ENCODE measurements around the gene PARN. TPM values are rescaled to one million over a fixed set of nuclear protein-coding genes. Genes with fewer than 3 reads are reported as not detected.

PARN gene
- total RNA-seq, 4 donors from 2014 or later = 69.8 to 214 (median 120) TPM

DNA sequence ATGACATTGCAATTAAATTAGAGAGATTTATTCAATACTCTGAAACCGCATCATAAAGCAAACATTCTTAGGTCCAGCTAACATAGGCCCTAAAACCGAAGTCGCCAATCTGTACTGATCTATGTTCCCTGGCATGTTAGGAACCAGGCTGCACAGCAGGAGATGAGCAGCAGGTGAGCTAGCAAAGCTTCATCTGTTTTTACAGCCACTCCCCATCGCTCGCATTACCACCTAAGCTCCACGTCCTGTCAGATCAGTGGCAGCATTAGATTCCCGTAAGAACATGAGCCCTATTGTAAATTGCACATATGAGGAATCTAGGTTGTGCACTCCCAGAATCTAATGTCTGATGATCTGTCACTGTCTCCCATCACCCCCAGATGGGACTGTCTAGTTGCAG, 91.5 kb downstream of the PARN start:
- no peaks in the 10 kb centered on the region for H3K27me3 ChIP-seq
- H3K9me3 ChIP-seq = no peaks in the 10 kb centered on the region
- peaks cover 0 to under 1% of the 10 kb centered on the region in 2 donors for H3K36me3 ChIP-seq
- no peak overlapping the region for H3K27ac ChIP-seq
- intact Hi-C loops (cut with DNase I) = no loop called here
- TF ChIP-seq, protein P1, sequence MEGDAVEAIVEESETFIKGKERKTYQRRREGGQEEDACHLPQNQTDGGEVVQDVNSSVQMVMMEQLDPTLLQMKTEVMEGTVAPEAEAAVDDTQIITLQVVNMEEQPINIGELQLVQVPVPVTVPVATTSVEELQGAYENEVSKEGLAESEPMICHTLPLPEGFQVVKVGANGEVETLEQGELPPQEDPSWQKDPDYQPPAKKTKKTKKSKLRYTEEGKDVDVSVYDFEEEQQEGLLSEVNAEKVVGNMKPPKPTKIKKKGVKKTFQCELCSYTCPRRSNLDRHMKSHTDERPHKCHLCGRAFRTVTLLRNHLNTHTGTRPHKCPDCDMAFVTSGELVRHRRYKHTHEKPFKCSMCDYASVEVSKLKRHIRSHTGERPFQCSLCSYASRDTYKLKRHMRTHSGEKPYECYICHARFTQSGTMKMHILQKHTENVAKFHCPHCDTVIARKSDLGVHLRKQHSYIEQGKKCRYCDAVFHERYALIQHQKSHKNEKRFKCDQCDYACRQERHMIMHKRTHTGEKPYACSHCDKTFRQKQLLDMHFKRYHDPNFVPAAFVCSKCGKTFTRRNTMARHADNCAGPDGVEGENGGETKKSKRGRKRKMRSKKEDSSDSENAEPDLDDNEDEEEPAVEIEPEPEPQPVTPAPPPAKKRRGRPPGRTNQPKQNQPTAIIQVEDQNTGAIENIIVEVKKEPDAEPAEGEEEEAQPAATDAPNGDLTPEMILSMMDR (IDR thresholded peaks at IDR 0.05) = no peak
- no peak for TF ChIP-seq POLR2A (IDR thresholded peaks at IDR 0.05)
- DNase-seq = no peak
- H3K4me3 ChIP-seq (replicated peaks in 1 of 3) = no peak overlapping the region
- 96 to 99% methylated on average over 7 of the region's 7 CpGs for WGBS, 2 donors
- no peaks in the 10 kb centered on the region for H3K4me1 ChIP-seq

DNA sequence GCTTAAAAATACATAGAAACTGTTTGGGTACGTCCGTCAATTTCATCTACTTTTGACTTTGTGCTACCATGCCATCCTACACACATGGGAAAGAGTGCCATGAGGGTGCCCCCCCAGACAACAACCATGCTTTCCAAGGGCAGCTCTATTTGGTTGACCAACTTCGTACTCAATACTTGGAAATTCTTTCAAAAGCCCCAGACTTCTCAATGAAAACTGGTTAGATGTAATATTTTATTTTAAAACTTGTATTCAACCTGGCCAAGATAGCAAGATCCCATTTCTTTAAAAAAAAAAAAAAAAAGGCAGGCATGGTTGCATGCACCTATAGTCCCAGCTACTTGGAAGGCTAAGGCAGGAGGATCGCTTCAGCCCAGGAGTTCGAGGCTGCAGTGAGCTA, 98.4 kb downstream of the PARN start:
- no peaks in the 10 kb centered on the region for H3K27me3 ChIP-seq
- DNase-seq = no peak
- peaks cover 23 to 24% of the 10 kb centered on the region in 2 donors for H3K4me1 ChIP-seq
- H3K27ac ChIP-seq = no peak overlapping the region
- no peaks in the 10 kb centered on the region for H3K9me3 ChIP-seq
- no peak overlapping the region for H3K4me3 ChIP-seq (replicated peaks in 1 of 3)
- intact Hi-C loops (cut with DNase I) = no loop called here
- TF ChIP-seq, protein P1 (IDR thresholded peaks at IDR 0.05) = no peak
- TF ChIP-seq POLR2A (IDR thresholded peaks at IDR 0.05) = no peak
- WGBS, 2 donors = 97 to 98% methylated on average over 5 of the region's 5 CpGs
- no peaks in the 10 kb centered on the region for H3K36me3 ChIP-seq

DNA sequence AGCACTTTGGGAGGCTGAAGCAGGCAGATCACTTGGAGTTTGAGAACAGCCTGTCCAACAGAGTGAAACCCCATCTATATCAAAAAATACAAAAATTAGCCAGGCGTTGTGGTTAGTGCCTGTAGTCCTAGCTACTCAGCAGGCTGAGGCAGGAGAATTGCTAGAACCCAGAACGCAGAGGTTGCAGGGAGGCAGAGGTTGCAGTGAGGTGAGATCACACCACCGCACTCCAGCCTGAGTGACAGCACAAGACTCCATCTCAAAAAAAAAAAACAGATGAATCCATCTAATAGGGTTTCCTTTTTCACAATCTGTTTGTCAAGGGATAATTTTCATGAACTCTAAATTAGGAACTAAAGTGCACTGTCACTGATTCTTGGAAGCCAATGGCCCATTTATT, 99.0 kb downstream of the PARN start:
- no peaks in the 10 kb centered on the region for H3K36me3 ChIP-seq
- WGBS, 2 donors = 95% methylated on average over 3 of the region's 3 CpGs
- no peaks in the 10 kb centered on the region for H3K9me3 ChIP-seq
- no peak overlapping the region for H3K4me3 ChIP-seq (replicated peaks in 1 of 3)
- peaks cover 23 to 26% of the 10 kb centered on the region in 2 donors for H3K4me1 ChIP-seq
- no peak overlapping the region for H3K27ac ChIP-seq
- no peak for TF ChIP-seq POLR2A (IDR thresholded peaks at IDR 0.05)
- TF ChIP-seq, protein P1 (IDR thresholded peaks at IDR 0.05) = no peak
- intact Hi-C loops (cut with DNase I) = no loop called here
- no peaks in the 10 kb centered on the region for H3K27me3 ChIP-seq
- no peak for DNase-seq

- 98 to 100% methylated on average over 2 of the region's 2 CpGs for WGBS, 2 donors
- DNase-seq = no peak
- intact Hi-C loops (cut with DNase I) = no loop called here
- no peak for TF ChIP-seq POLR2A (IDR thresholded peaks at IDR 0.05)
- TF ChIP-seq, protein P1 (IDR thresholded peaks at IDR 0.05) = no peak
- Histone ChIP-seq H3K36me3 (no peaks in the 10 kb centered on the region), H3K4me1 (peaks cover 23 to 26% of the 10 kb centered on the region in 2 donors), H3K9me3 (no peaks in the 10 kb centered on the region), H3K27ac (no peak overlapping the region), H3K4me3 (replicated peaks in 1 of 3) (no peak overlapping the region), H3K27me3 (no peaks in the 10 kb centered on the region)
Observed at GRCh38 chr16:14530046-14530445, 100.0 kb downstream of the PARN start.

GRCh38 chr16:14529010-14529669, 100.9 kb downstream of the PARN start:
- intact Hi-C loops (cut with DNase I) = loop anchor here (5.0 kb wide), 2 partner anchors 42 to 227 kb away; no protein-coding TSS in a partner anchor
- Histone ChIP-seq H3K27me3 (no peaks in the 10 kb centered on the region), H3K9me3 (no peaks in the 10 kb centered on the region), H3K36me3 (no peaks in the 10 kb centered on the region), H3K27ac (peak overlapping the region in 2 of 3 donors; percentile 41 to 50), H3K4me3 (replicated peaks in 1 of 3) (no peak overlapping the region), H3K4me1 (peaks cover 23 to 26% of the 10 kb centered on the region in 2 donors)
- TF ChIP-seq, protein P1 (IDR thresholded peaks at IDR 0.05) = peak; percentile 42 to 93 (median 82)
- TF ChIP-seq POLR2A (IDR thresholded peaks at IDR 0.05) = peak in 1 of 2 donors; percentile 23
- DNase-seq = peak; percentile 75 to 84
- 15 to 18% methylated on average over 11 of the region's 11 CpGs for WGBS, 2 donors

Data from thyroid gland (tissue), 4 donors.